CD4-positive, CD25-positive, alpha-beta regulatory T cell (primary cell): Measurements from ENCODE around the gene UGT1A1. TPM values are rescaled to one million over a fixed set of nuclear protein-coding genes. Genes with fewer than 3 reads are reported as not detected.

ENCODE experiments used
- ATAC-seq, 2 donors: fragments of 150-1000 bp; cut with Tn5 transposase; one replicate each; pipeline ENCODE4 v1.10.0; 2021; ENCODE audit warnings: low read depth in 2 of 2, moderate number of reproducible peaks in 2 of 2, moderate library complexity in 1 of 2
- DNase-seq, 3 donors: peaks; one replicate each; pipeline versions ENCODE4 v3.0.0 to v3.0.0-alpha.2; 2012 to 2022; ENCODE audit warnings: mixed read lengths in 1 of 3
- H3K27ac ChIP-seq: one replicate; pipeline ENCODE4 v1.7.0; 2013; ENCODE audit warnings: mild to moderate bottlenecking, low read length; ENCODE audit not compliant: insufficient read depth, poor library complexity, severe bottlenecking
- H3K27me3 ChIP-seq: one replicate; pipeline ENCODE4 v1.7.0; 2013; ENCODE audit warnings: low read length; ENCODE audit not compliant: control insufficient read depth, insufficient read depth
- H3K36me3 ChIP-seq: one replicate; pipeline ENCODE4 v1.7.0; 2013; ENCODE audit warnings: mild to moderate bottlenecking, low read length, moderate library complexity; ENCODE audit not compliant: control insufficient read depth, insufficient read depth
- H3K4me1 ChIP-seq: 2 replicates; pipeline ENCODE4 v1.7.0; 2013; ENCODE audit warnings: mild to moderate bottlenecking, low read length; ENCODE audit not compliant: insufficient read depth, control insufficient read depth, poor library complexity, severe bottlenecking
- H3K4me3 ChIP-seq: one replicate; pipeline ENCODE4 v1.7.0; 2013; ENCODE audit warnings: low read depth, mild to moderate bottlenecking, low read length, moderate library complexity
- H3K9me3 ChIP-seq, 2 experiments: 1 replicate in 1 of 2; 2 replicates in 1 of 2; pipeline ENCODE4 v1.7.0; 2013; ENCODE audit warnings: low read length in 2 of 2, mild to moderate bottlenecking in 1 of 2, moderate library complexity in 1 of 2; ENCODE audit not compliant: control insufficient read depth in 2 of 2
- H3K27ac Mint-ChIP-seq, 3 donors: one replicate each; pipeline ENCODE4 v1.8.0; 2020 to 2022; ENCODE audit warnings: mild to moderate bottlenecking in 3 of 3, mixed read lengths in 3 of 3, moderate library complexity in 2 of 3
- H3K27me3 Mint-ChIP-seq: one replicate; pipeline ENCODE4 v1.8.0; 2022; ENCODE audit warnings: mild to moderate bottlenecking, mixed read lengths
- H3K36me3 Mint-ChIP-seq: one replicate; pipeline ENCODE4 v1.8.0; 2020; ENCODE audit warnings: mixed read lengths
- H3K4me1 Mint-ChIP-seq, 4 donors: one replicate each; pipeline ENCODE4 v1.8.0; 2020 to 2022; ENCODE audit warnings: mixed read lengths in 4 of 4, mild to moderate bottlenecking in 1 of 4
- H3K4me3 Mint-ChIP-seq, 4 donors: one replicate each; pipeline ENCODE4 v1.8.0; 2020 to 2022; ENCODE audit warnings: mild to moderate bottlenecking in 4 of 4, mixed read lengths in 4 of 4, moderate library complexity in 3 of 4
- H3K9me3 Mint-ChIP-seq, 7 donors: one replicate each; pipeline ENCODE4 v1.8.0; 2020 to 2022; ENCODE audit warnings: mixed read lengths in 7 of 7, mild to moderate bottlenecking in 3 of 7, moderate library complexity in 2 of 7
- polyA plus RNA-seq, 4 donors: library from polyadenylated mRNA; unstranded; fragments of 300-500 nt; fragmentation: Illumina TruSeq; gene quantifications; one replicate each; pipeline ENCODE4 v1.2.3, GENCODE V29; 2021
- total RNA-seq: library from RNA; stranded (reverse); gene quantifications from one replicate; pipeline ENCODE4 v1.2.3, GENCODE V29; 2022

UGT1A1 gene
- total and polyA plus RNA-seq, 5 donors from 2014 or later = not detected

DNA sequence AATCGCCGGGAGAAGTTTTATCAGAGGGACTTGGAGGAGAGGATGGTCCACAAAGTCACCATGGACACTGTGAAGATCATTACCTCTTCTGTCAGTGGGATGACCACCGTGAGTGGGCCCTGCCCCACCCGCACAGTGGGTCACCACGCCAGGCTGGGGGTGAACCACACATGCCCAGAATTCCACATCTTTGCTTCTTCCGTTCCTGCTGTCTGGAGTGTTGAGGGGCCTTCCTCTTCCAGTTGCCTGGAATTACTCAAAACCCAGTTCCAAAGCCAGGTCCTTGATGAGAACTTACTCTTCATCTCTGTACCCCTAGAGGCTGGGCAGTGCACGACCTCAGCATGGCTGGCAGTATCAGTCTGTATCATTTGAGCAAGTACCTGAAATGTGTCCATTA, 40.1 kb downstream of the UGT1A1 start:
- Histone ChIP-seq H3K36me3 (no peaks in the 10 kb centered on the region), H3K4me3 (no peak overlapping the region), H3K27me3 (peaks cover 3% of the 10 kb centered on the region), H3K27ac (no peak overlapping the region), H3K9me3 (no peaks in the 10 kb centered on the region), H3K4me1 (no peaks in the 10 kb centered on the region)
- Mint-ChIP-seq H3K4me3 (no peak overlapping the region), H3K36me3 (no peaks in the 10 kb centered on the region), H3K27ac (no peak overlapping the region), H3K9me3 (peaks cover 0 to 4% (median 0%) of the 10 kb centered on the region in 7 donors), H3K27me3 (peaks cover 7% of the 10 kb centered on the region), H3K4me1 (no peaks in the 10 kb centered on the region)
- ATAC-seq (no peak), DNase-seq (no peak)

DNA sequence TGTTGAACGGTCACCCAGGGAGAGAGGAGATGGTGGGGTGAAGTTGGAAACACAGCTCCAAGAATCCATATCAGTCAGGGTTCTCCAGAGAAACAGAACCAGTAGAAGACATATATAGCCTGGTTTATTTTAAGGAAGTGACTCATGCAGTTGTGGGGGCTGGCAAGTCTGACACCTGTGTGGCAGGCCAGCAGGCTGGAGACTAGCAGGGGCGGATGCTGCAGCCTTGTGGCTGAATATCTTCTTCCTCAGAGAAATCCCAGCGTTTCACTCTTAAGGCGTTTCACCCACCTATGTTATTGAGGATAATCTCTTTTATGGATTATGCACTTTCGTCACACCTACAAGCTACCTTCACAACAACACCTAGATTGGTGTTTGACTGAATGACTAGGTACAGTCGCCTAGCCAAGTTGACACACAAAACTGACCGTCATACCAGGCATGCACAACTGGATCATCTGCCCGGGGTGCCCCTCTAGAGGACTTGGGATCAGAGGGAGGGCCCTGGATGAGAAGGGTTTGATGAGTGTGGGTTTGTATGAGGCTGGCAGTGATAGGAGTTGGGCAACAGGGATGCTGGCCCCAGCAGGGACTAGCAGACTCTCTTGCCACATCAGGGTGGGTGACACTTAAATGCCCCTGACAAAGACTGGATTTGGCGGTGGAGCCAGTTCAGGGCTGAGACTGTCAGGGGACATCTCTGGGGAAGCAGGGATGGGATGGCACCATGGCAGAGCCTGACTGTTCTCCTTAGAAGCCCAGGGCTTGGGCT, 41.5 kb downstream of the UGT1A1 start:
- Mint-ChIP-seq H3K27ac (peak overlapping the region in 1 of 3 donors; percentile 56), H3K27me3 (peaks cover 16% of the 10 kb centered on the region), H3K4me3 (no peak overlapping the region), H3K9me3 (peaks cover 0 to 4% (median 0%) of the 10 kb centered on the region in 7 donors), H3K4me1 (no peaks in the 10 kb centered on the region), H3K36me3 (no peaks in the 10 kb centered on the region)
- peaks cover 3% of the 10 kb centered on the region for H3K27me3 ChIP-seq
- no peaks in the 10 kb centered on the region for H3K9me3 ChIP-seq
- ATAC-seq (no peak), DNase-seq (no peak)
- no peak overlapping the region for H3K27ac ChIP-seq
- no peaks in the 10 kb centered on the region for H3K36me3 ChIP-seq
- H3K4me3 ChIP-seq = no peak overlapping the region
- H3K4me1 ChIP-seq = no peaks in the 10 kb centered on the region

DNA sequence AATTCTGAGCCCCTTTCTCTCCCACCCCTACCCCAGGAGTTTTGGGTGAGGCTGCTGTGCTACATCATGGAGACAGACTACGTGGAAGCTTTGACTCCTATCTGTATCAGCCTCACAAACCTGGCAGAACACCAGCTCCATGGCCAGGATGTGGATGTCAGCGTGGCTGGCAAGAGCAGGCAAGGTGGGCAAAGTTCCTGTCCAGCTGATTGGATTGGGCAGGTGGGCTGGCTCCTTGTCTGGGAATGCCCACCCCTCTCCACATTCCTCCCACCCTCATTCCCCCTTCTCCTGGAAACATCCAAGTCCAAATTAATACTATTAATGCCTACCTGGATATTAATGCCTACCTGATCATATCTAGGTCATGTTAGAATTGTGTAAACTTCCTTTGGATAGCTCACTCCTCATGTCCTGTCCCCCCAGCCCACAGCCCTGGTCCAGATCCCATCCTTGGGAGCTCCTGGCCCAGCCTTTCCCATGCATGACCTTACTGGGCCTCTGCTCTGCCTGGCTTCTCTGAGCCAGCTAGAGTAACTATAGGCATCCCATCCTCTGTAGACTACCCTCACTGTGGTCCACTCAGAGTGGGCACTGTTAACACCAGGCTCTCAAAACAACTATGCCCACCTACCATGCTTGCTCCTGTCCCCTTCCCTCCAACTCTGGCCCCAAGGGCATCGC, 42.2 kb downstream of the UGT1A1 start:
- no peaks in the 10 kb centered on the region for H3K36me3 ChIP-seq
- no peak overlapping the region for H3K27ac ChIP-seq
- no peaks in the 10 kb centered on the region for H3K4me1 Mint-ChIP-seq
- no peak for DNase-seq
- peaks cover 3% of the 10 kb centered on the region for H3K27me3 ChIP-seq
- H3K9me3 ChIP-seq = no peaks in the 10 kb centered on the region
- no peak overlapping the region for H3K4me3 Mint-ChIP-seq
- H3K4me1 ChIP-seq = no peaks in the 10 kb centered on the region
- no peaks in the 10 kb centered on the region for H3K36me3 Mint-ChIP-seq
- H3K9me3 Mint-ChIP-seq = peaks cover 0 to 4% (median 0%) of the 10 kb centered on the region in 7 donors
- H3K27ac Mint-ChIP-seq = no peak overlapping the region
- H3K27me3 Mint-ChIP-seq = peaks cover 11% of the 10 kb centered on the region
- no peak for ATAC-seq
- no peak overlapping the region for H3K4me3 ChIP-seq

DNA sequence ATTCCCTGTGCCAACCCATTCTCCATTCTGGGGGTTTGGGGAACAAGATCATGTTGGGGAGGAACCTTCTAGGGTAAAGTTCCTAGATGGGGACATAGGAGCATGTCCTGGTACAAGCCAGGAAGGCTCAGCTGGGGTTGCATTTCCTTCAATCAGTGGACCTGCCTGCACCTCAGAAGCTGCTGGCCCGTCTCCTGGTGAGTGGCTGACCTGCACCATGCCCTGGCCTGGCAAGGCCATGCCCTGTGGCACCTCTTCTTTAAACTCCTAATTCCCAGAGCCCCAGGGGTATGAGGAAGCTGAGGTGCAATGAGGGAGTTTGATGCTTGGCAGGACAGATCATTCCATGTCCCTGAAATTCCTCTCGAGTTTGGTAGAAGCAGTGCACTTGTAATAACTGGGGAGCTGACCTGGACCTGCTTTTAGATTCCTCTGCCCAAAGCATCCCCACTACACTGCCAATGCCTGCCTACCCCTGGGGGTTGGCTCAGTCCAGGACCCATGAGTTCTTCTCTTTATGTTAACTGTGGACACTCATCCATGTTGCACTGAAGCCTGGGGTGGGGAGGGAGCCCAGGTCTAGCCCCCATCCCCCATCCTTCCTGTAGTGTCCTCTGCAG, 43.3 kb downstream of the UGT1A1 start:
- ATAC-seq = no peak
- H3K27ac Mint-ChIP-seq = no peak overlapping the region
- Histone ChIP-seq H3K4me1 (no peaks in the 10 kb centered on the region), H3K27ac (no peak overlapping the region), H3K27me3 (peaks cover 3% of the 10 kb centered on the region), H3K36me3 (no peaks in the 10 kb centered on the region), H3K4me3 (no peak overlapping the region), H3K9me3 (no peaks in the 10 kb centered on the region)
- no peak for DNase-seq
- peaks cover 11% of the 10 kb centered on the region for H3K27me3 Mint-ChIP-seq
- H3K4me1 Mint-ChIP-seq = no peaks in the 10 kb centered on the region
- H3K4me3 Mint-ChIP-seq = no peak overlapping the region
- peaks cover 0 to 4% (median 0%) of the 10 kb centered on the region in 7 donors for H3K9me3 Mint-ChIP-seq
- no peaks in the 10 kb centered on the region for H3K36me3 Mint-ChIP-seq

DNA sequence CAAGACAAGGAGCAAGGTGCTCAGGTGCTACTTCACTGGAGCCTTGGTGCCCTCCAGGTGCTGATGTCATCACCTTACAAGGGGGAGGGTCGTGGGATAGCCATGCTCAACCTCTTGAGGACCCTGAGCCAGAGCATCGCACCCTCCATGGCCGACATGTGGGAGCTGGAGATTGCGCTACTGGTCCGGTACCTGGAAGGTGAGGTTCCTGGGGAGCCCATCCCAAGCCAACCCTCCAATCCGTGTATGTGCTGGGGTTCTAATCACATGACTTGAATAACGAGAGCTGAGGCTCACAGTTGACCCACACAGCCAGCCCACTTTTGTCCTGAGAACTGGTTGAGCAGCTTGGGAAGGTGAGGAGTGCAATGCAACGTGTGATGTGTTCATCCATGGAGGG, 43.9 kb downstream of the UGT1A1 start:
- peaks cover 3% of the 10 kb centered on the region for H3K27me3 ChIP-seq
- no peaks in the 10 kb centered on the region for H3K36me3 ChIP-seq
- DNase-seq (no peak), ATAC-seq (no peak)
- Mint-ChIP-seq H3K4me3 (no peak overlapping the region), H3K9me3 (peaks cover 0 to 4% (median 0%) of the 10 kb centered on the region in 7 donors), H3K36me3 (no peaks in the 10 kb centered on the region), H3K4me1 (no peaks in the 10 kb centered on the region), H3K27me3 (peaks cover 13% of the 10 kb centered on the region), H3K27ac (no peak overlapping the region)
- no peak overlapping the region for H3K4me3 ChIP-seq
- no peaks in the 10 kb centered on the region for H3K9me3 ChIP-seq
- H3K4me1 ChIP-seq = no peaks in the 10 kb centered on the region
- no peak overlapping the region for H3K27ac ChIP-seq

DNA sequence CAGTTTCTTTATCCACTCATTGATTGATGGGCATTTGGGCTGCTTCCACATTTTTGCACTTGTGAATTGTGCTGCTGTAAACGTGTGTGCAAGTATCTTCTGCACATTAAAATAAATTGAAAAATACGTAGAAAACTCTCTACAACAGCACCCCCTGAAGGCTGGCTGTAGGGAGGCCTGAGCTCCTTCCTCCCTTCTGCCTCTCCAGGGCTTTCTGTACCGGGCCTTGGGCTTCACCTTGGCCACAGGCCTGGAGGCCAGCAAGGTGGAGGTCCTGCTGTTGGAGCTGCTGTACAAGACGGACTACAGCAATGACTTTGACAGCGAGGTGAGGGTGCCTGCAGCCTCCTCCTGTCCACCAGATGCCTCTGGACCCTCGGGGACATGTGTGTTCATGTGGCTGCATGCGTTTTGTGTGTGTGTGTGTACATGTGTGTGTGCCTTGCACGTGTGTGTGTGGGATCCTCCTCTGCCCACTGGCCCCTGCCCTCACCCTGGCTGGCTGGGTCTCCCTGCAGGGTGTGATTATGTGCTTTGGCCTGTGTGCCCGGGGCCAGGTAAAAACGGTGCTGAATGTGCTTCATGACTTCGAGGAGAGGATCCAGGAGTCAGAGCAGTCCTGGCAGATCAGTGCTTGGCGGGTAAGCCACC, 47.3 kb downstream of the UGT1A1 start:
- no peaks in the 10 kb centered on the region for H3K4me1 Mint-ChIP-seq
- Histone ChIP-seq H3K4me1 (no peaks in the 10 kb centered on the region), H3K9me3 (no peaks in the 10 kb centered on the region), H3K4me3 (no peak overlapping the region), H3K27me3 (peaks cover 3% of the 10 kb centered on the region), H3K36me3 (no peaks in the 10 kb centered on the region), H3K27ac (no peak overlapping the region)
- peaks cover 0 to 1% (median 0%) of the 10 kb centered on the region in 7 donors for H3K9me3 Mint-ChIP-seq
- H3K27ac Mint-ChIP-seq = no peak overlapping the region
- peaks cover 19% of the 10 kb centered on the region for H3K27me3 Mint-ChIP-seq
- H3K4me3 Mint-ChIP-seq = no peak overlapping the region
- no peak for ATAC-seq
- no peaks in the 10 kb centered on the region for H3K36me3 Mint-ChIP-seq
- no peak for DNase-seq

DNA sequence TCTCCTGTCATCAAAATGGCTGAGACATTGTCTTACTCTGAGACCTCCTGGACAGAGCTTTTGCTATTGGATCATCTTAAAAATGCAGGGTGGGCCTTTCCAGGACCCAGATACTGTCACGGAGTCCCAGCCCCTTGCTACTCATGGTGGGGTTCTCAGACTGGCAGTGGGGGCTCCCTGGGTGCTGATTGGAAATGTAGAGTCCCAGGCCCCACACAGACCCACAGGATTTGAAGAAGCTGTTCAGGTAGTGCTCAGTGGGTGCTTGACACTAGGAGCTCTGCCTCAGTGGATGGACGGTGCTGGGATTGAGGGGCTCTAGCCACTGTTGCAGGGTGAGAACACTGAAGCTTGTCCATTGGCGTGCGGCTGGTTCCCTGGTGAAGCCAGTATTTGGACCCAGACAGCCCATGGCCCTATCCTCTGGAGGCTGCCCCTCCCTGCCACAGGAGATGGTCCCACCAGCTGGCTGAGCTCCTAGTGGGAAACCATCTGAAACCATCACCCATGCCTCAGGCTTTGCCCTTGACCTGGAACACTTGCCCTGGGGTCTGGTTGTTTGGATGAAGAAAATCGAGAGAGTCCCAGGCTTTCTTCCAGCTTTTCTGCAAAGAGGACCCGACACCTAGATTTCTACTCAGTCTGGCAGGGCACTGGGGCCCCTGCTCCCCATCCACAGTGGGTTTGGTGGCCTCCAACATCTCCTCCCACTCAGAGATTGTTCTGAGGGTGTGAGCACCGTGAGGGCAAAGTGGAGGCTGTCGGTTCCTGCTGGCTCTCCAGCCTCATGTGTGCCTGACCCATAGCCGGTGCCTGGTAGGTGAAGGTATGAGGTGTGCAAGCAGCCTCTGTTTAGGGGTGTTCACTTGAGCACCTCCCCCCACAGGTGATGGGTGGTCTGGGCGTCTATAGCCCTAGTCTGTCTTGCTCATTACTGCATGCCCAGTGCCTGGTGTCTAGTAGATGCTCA, 48.2 kb downstream of the UGT1A1 start:
- no peak overlapping the region for H3K4me3 ChIP-seq
- H3K27me3 ChIP-seq = peaks cover 3% of the 10 kb centered on the region
- no peaks in the 10 kb centered on the region for H3K36me3 Mint-ChIP-seq
- no peaks in the 10 kb centered on the region for H3K4me1 Mint-ChIP-seq
- H3K27ac Mint-ChIP-seq = no peak overlapping the region
- no peaks in the 10 kb centered on the region for H3K36me3 ChIP-seq
- H3K27me3 Mint-ChIP-seq = peaks cover 23% of the 10 kb centered on the region
- H3K4me3 Mint-ChIP-seq = no peak overlapping the region
- ATAC-seq (no peak), DNase-seq (no peak)
- H3K4me1 ChIP-seq = no peaks in the 10 kb centered on the region
- no peaks in the 10 kb centered on the region for H3K9me3 Mint-ChIP-seq
- H3K9me3 ChIP-seq = no peaks in the 10 kb centered on the region
- H3K27ac ChIP-seq = no peak overlapping the region
